HCT116 (cell line): Measurements from ENCODE around the gene COL28A1. TPM values are rescaled to one million over a fixed set of nuclear protein-coding genes. Genes with fewer than 3 reads are reported as not detected.

ENCODE experiments used
- ATAC-seq: fragments of 200-7000 bp; cut with Tn5 transposase; 2 replicates; pipeline ENCODE4 v1.9.1; 2020; ENCODE audit warnings: mild to moderate bottlenecking, moderate library complexity
- BruUV-seq: library from RNA; stranded (reverse); fragments of 400-500 nt; replicated peaks from 2 replicates; lab custom pipeline; 2021; lab: Mats Ljungman, UMichigan
- CTCF ChIA-PET: fragments of 300-600 bp; sonication (Branson Sonifier 250); formaldehyde crosslinking; loops from one replicate; lab custom pipeline; 2021; ENCODE audit warnings: antibody characterized with exemption; lab: Charles Lee
- POLR2A ChIA-PET: fragments of 300-600, 350-600 bp; sonication (Branson Sonifier 250); formaldehyde crosslinking; loops from one replicate; lab custom pipeline; 2021; ENCODE audit warnings: antibody characterized with exemption; lab: Charles Lee
- RAD21 ChIA-PET, 2 experiments: fragments of 300-600 bp; sonication (Branson Sonifier 250); formaldehyde crosslinking; loops; one replicate each; lab custom pipeline; 2023; ENCODE audit warnings: low total read pairs in 2 of 2; ENCODE audit not compliant: uncharacterized antibody in 2 of 2, unreplicated experiment in 2 of 2, low non-redundant PET in 1 of 2; lab: Charles Lee
- DNase-seq: peaks from one replicate; pipeline ENCODE4 v3.0.0-alpha.2; 2010; ENCODE audit warnings: low read depth, low spot score
- H2AFZ ChIP-seq: fragments of 200-600 bp; shearing (Covaris generic), sonication (generic); 2 replicates; pipeline ENCODE4 v1.6.1; 2017; ENCODE audit warnings: low read depth, mixed run types, mixed read lengths, antibody characterized with exemption, low read length; ENCODE audit not compliant: poor library complexity, severe bottlenecking
- H3K27ac ChIP-seq: 2 replicates; pipeline ENCODE4 v1.5.1; 2012; ENCODE audit warnings: low read depth, low read length
- H3K27me3 ChIP-seq: fragments of 200-600 bp; sonication (generic); 2 replicates; pipeline ENCODE4 v1.6.1; 2016; ENCODE audit warnings: mixed run types, low read length, mixed read lengths; ENCODE audit not compliant: insufficient read depth
- H3K36me3 ChIP-seq, 2 experiments: fragments of 200-500 bp in 1 of 2; fragments of 200-600 bp in 1 of 2; sonication (Bioruptor generic) in 1 of 2; sonication (generic) in 1 of 2; 2 replicates each; pipeline versions ENCODE4 v1.5.1 to v1.6.1; 2014 to 2016; ENCODE audit warnings: low read length in 2 of 2, inconsistent platforms in 1 of 2, mixed read lengths in 1 of 2, mixed run types in 1 of 2; ENCODE audit not compliant: insufficient read depth in 2 of 2, control insufficient read depth in 1 of 2
- H3K4me1 ChIP-seq, 2 experiments: fragments of 200-600 bp in 1 of 2; sonication (generic) in 1 of 2; 2 replicates each; pipeline versions ENCODE4 v1.5.1 to v1.6.1; 2012 to 2017; ENCODE audit warnings: low read length in 2 of 2, inconsistent platforms in 1 of 2, mild to moderate bottlenecking in 1 of 2, mixed read lengths in 1 of 2, mixed run types in 1 of 2, moderate library complexity in 1 of 2; ENCODE audit not compliant: insufficient read depth in 2 of 2, control insufficient read depth in 1 of 2
- H3K4me2 ChIP-seq: fragments of 200-600 bp; sonication (generic); 2 replicates; pipeline ENCODE4 v1.6.1; 2017; ENCODE audit warnings: mixed run types, low read length, mixed read lengths
- H3K4me3 ChIP-seq, 2 experiments: fragments of 200-600 bp in 1 of 2; sonication (generic) in 1 of 2; replicated peaks in 1 of 2; 2 replicates each; pipeline ENCODE4 v1.5.1; 2011 to 2016; ENCODE audit warnings: low read length in 2 of 2, control low read depth in 1 of 2, low read depth in 1 of 2, mild to moderate bottlenecking in 1 of 2, mixed read lengths in 1 of 2, mixed run types in 1 of 2
- H3K79me2 ChIP-seq: fragments of 200-600 bp; sonication (generic); 2 replicates; pipeline ENCODE4 v1.6.1; 2017; ENCODE audit warnings: mild to moderate bottlenecking, mixed run types, low read length, moderate library complexity, mixed read lengths; ENCODE audit not compliant: insufficient read depth
- H3K9ac ChIP-seq: fragments of 200-600 bp; sonication (generic); 2 replicates; pipeline ENCODE4 v1.6.1; 2016; ENCODE audit warnings: low read length, mixed read lengths
- H3K9me2 ChIP-seq: fragments of 200-600 bp; sonication (generic), shearing (Covaris generic); 2 replicates; pipeline ENCODE4 v1.6.1; 2017; ENCODE audit warnings: mixed run types, mild to moderate bottlenecking, moderate library complexity; ENCODE audit not compliant: insufficient read depth
- H3K9me3 ChIP-seq, 2 experiments: fragments of 200-500 bp in 1 of 2; fragments of 200-600 bp in 1 of 2; sonication (Bioruptor generic) in 1 of 2; sonication (generic) in 1 of 2; 2 replicates each; pipeline ENCODE4 v1.6.1; 2014 to 2017; ENCODE audit warnings: low read length in 2 of 2, mixed read lengths in 2 of 2, inconsistent platforms in 1 of 2, low read depth in 1 of 2, mild to moderate bottlenecking in 1 of 2, mixed run types in 1 of 2, moderate library complexity in 1 of 2; ENCODE audit not compliant: control insufficient read depth in 1 of 2, insufficient read depth in 1 of 2
- H4K20me1 ChIP-seq: fragments of 200-600 bp; sonication (generic), shearing (Covaris generic); 2 replicates; pipeline ENCODE4 v1.6.1; 2017; ENCODE audit warnings: mixed run types, mild to moderate bottlenecking, moderate library complexity; ENCODE audit not compliant: insufficient read depth
- ATF3 ChIP-seq: IDR thresholded peaks from 2 replicates; pipeline ENCODE4 v1.6.1; 2012
- CEBPB ChIP-seq: IDR thresholded peaks from 2 replicates; pipeline ENCODE4 v1.6.1; 2012; ENCODE audit warnings: low read depth
- EGR1 ChIP-seq: IDR thresholded peaks from 2 replicates; pipeline ENCODE4 v1.6.1; 2012; ENCODE audit warnings: low read depth
- ELF1 ChIP-seq: IDR thresholded peaks from 2 replicates; pipeline ENCODE4 v1.6.1; 2012; ENCODE audit warnings: low read depth, borderline replicate concordance
- EZH2phosphoT487 ChIP-seq: fragments of 200-600 bp; IDR thresholded peaks from 2 replicates; pipeline ENCODE4 v1.6.1; 2018; ENCODE audit warnings: antibody characterized with exemption, borderline replicate concordance
- POLR2A ChIP-seq: IDR thresholded peaks from 2 replicates; pipeline ENCODE4 v1.7.0; 2011; ENCODE audit warnings: borderline replicate concordance; ENCODE audit not compliant: insufficient read depth, insufficient read length; ENCODE audit errors: extremely low read depth
- RAD21 ChIP-seq: IDR thresholded peaks from 2 replicates; pipeline ENCODE4 v1.6.1; 2012; ENCODE audit warnings: low read depth, mild to moderate bottlenecking
- SIN3A ChIP-seq: IDR thresholded peaks from 2 replicates; pipeline ENCODE4 v1.6.1; 2012; ENCODE audit warnings: low read depth
- YY1 ChIP-seq: IDR thresholded peaks from 2 replicates; pipeline ENCODE4 v1.6.1; 2011; ENCODE audit warnings: low read length, low read depth, moderate library complexity, mild to moderate bottlenecking; ENCODE audit not compliant: insufficient replicate concordance; ENCODE audit errors: extremely low read depth
- ZBTB33 ChIP-seq: IDR thresholded peaks from 2 replicates; pipeline ENCODE4 v1.6.1; 2011; ENCODE audit warnings: mild to moderate bottlenecking, low read length, moderate library complexity; ENCODE audit not compliant: insufficient replicate concordance; ENCODE audit errors: extremely low read depth
- ZNF274 ChIP-seq: fragments of 200-500 bp; sonication (Bioruptor generic); IDR thresholded peaks from 2 replicates; pipeline ENCODE4 v1.6.1; 2014; ENCODE audit warnings: mild to moderate bottlenecking, low read depth, low read length, inconsistent platforms
- intact Hi-C: fragments of 100-400 bp; cut with micrococcal nuclease; formaldehyde crosslinking; loops from 2 replicates; pipeline ENCODE4 v1.10.0; 2022
- total RNA-seq: library from RNA; stranded (reverse); gene quantifications from one replicate; pipeline ENCODE4 v1.2.1, GENCODE V29; 2021; ENCODE audit not compliant: unreplicated experiment

COL28A1 gene
- total RNA-seq, 1 experiment from 2014 or later, result 0.12 TPM

- H3K4me1 ChIP-seq, result peaks cover 0 to 4% of the 10 kb centered on the region in 2 experiments; a peak in 1 of 4 replicates
- POLR2A ChIA-PET, result no interaction called here
- H3K27me3 ChIP-seq, result no peaks in the 10 kb centered on the region
- H3K9ac ChIP-seq, result no peak overlapping the region
- intact Hi-C loops, result no loop called here
- no peak overlapping the region for H3K4me2 ChIP-seq
- H3K27ac ChIP-seq, result no peak overlapping the region
- DNase-seq (no peak), ATAC-seq (no peak)
- RAD21 ChIA-PET, result no interaction called here
- H3K4me3 ChIP-seq, result no peak overlapping the region
- no peaks in the 10 kb centered on the region for H4K20me1 ChIP-seq
- H3K9me3 ChIP-seq, result no peaks in the 10 kb centered on the region
- TF ChIP-seq EGR1 (no peak), ZNF274 (no peak), ZBTB33 (no peak), EZH2phosphoT487 (no peak), RAD21 (no peak), ELF1 (no peak), ATF3 (no peak), CEBPB (no peak), SIN3A (no peak), POLR2A (no peak), YY1 (no peak)
- BruUV-seq, result no TSS peak
- CTCF ChIA-PET, result no interaction called here
- no peak overlapping the region for H2AFZ ChIP-seq
- no peaks in the 10 kb centered on the region for H3K36me3 ChIP-seq
- no peaks in the 10 kb centered on the region for H3K9me2 ChIP-seq
- H3K79me2 ChIP-seq, result no peaks in the 10 kb centered on the region
Measured at GRCh38 chr7:7405461-7405860, 130.2 kb downstream of the COL28A1 start.
